Measurements from ENCODE around the gene JUP. TPM values are rescaled to one million over a fixed set of nuclear protein-coding genes. Genes with fewer than 3 reads are reported as not detected.
A peak's percentile ranks its signal among the peaks of the same experiment; 100 is the strongest.
"Not testable (repeated sequence)": the region's sequence is repeated elsewhere in the genome, so short reads cannot be mapped to it uniquely, and the experiment has no call there.

JUP gene
- polyA plus RNA-seq (2013, experiment 1 of 2; ENCODE audit: insufficient read length): 23.8 TPM
- polyA plus RNA-seq (2013, experiment 2 of 2; ENCODE audit: insufficient read length): 24.6 TPM

DNA sequence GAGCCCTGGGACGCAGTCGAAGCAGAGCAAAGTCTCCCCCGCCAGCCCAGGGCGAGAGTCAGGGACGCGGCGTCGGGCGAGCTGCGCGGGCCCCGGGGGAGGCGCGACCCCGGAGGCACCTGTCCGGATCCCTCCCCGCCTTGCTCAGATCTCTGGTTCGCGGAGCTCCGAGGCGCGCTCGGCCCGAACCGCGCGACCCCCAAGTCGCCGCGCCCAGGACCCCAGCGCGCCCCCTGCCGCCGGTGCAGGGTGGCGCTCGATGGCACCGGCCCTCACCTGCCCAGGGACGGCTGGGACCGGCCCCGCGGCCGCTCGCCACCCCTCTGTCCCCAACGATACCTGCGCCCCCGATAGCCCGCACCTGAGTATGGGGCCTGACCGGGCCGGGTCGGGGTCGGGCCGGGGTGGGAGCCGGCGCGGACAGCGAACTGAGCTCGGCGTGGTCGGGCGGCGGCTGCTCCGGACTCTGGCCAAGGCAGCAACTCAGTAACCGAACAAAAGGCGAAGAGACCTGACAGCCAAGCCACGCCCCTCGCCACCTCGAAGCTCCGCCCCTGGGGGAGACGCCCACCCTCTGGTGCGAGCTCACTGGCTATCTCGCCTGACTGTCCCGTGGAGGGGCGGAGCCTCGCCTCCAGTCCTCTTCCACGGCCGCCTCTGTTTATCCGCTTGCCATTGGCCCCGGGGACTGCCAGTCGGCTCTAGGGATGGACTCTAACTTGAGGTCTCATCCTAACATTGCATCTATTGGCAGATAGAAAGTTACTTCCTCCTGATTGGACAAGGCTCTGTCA is at the start of gene JUP:
Gene JUP, minus strand, starts transcription at position 485 of the 794 bp plus-strand sequence. CDS start 14,857 bp downstream, outside the sequence.
- peak; percentile 99 for DNase-seq

DNA sequence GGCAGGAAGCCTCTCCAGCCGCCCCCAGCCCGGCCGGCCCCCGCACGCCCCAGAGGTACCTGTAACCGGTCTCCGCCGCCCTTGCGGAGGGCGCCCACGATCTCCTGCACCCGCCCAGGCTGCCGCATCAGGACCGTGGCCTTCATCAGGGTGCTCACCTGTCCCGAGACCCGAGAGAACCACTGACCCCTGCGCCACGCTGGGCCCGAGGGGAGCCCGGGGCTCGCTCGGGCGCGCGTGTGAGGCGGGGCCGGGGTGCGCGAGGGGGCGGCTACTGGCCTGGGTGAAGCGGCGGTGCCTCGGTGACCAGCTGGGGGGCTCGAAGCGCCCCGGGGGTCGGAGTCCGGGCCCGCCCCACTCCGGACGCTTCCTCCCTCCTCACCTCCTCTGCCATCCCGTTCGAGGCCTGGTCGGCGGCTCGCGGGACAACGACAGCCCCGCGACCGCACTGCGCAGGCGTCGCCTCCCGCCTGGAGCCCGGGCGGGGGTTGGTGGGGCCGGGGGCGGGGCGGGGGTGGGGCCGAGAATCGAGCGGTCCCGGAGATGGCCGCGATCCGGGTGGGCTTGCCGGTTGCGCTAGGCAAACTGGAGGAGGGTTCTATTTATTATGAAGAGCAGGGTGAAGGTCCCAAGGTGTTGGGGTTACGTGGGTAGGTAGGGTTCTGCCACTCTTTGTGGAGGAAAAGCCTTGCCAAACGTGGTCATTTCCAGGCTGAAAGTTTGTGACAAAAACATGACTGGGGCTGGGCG is 49.5 kb upstream of the JUP start, which contains the start of gene NT5C3B:
Gene NT5C3B, minus strand, starts transcription at position 433 of the 750 bp plus-strand sequence. Its CDS starts 39 bp downstream, at position 394.
- peak; percentile 67 for DNase-seq

DNA sequence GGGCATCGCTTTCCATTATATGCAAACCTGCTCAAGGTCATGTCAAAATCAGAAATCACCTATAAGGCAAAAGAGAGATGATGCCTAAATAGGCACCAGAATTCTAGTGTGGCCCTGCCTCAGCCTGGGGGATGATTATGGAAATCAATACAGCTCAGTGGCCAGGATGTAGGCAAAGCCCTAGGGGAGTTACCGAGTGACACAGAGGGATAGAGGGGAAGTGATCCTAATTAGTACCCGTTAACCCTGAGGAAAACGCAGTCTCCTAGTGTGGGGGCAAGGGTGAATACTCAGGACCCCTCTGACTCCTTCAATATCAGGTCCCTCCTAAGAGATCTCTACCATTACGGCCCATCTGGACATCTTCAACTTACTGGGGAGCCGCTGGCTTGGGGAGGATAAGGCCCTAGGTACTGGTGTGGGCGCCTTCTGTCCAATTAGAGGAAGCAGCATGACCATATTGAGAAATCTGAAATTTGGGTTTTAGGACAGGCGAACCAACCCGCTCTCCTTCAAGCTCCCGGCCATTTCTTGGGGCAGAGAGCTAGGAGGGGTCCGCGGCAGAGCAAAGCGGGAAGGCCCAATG is 48.8 kb upstream of the JUP start:
- no peak for DNase-seq

DNA sequence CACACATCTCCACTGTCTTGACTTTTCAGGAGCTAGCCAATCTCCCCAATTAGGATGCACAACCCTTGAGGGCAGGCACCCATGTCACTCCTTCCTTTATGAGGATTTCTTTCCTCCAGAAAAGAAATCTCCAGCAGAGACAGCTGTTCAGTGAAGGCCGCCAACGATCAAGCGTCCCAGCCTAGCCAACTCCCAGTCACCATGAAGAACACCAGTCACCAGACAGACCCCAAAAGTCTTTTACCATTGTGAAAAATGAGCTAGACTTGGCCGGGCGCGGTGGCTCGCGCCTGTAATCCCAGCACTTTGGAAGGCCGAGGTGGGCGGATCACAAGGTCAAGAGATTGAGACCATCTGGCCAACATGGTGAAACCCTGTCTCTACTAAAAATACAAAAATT is 43.5 kb upstream of the JUP start:
- not testable (repeated sequence) for DNase-seq

DNA sequence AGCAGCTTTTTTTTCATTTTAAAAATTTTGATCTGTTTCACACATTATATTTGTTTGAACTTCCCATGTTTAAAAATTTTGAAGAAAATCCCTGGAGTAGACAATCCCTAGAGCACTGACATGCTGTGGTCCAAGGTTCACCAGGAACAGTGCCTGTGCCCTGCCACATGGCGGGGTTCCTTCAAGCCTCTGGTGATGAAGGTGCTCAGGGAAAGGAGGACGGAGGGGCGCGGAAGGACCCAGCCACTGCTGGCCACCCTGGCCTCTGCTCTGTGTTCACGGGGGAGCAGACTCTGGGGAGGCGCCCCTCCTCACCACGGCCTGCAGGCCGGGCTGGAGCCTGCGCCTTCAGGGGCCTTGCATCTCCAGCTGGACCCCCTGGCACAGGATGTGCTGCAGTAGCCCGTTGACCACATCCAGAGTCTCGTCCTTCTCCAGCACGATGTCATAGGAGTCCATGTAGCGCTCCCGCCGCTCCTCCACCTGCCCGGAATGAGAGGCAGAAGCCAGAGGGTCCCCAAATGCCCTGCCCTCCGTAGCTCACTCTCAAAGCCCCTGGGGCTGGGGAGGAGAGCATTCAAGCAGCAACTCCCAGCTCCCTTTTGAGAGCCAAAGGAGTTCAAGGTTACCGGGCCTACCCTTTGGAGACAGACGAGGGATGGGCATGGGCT is 38.8 kb upstream of the JUP start:
- no peak for DNase-seq

DNA sequence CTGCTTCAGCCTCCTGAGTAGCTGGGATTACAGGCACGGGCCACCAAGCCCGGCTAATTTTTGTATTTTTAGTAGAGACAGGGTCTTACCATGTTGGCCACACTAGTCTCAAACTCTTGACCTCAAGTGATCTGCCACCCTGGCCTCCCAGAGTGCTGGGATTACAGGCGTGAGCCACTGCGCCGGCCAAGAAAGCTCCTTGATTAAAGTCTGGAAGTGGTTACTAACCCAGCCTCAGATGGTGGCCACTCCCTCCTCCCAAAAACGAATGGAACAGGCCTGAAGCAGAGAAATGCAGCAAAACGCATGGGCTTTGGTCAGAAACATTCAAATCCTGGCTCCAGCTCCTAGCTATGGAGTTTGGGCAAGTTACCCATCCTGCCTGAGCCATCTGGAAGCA is 37.6 kb upstream of the JUP start:
- DNase-seq: no peak

DNA sequence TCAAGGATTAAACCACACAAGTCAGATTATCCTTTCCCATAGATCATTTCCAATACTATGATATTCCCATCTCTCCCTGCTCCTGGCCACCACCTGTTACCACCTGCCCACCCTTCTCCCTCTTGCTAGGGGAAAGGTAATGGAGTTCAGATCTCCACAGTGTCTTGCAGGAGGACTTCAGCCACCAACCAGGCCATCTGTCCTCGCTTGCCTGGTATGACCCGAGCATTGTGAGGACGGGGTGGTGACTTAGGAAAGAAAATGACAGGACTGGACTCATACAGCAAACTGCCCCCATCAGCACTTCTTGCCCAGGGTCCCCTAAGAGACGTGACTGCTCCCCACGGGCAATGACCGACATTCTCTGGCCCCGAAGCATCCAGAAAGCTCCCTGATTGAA is 37.1 kb upstream of the JUP start:
- no peak for DNase-seq

DNA sequence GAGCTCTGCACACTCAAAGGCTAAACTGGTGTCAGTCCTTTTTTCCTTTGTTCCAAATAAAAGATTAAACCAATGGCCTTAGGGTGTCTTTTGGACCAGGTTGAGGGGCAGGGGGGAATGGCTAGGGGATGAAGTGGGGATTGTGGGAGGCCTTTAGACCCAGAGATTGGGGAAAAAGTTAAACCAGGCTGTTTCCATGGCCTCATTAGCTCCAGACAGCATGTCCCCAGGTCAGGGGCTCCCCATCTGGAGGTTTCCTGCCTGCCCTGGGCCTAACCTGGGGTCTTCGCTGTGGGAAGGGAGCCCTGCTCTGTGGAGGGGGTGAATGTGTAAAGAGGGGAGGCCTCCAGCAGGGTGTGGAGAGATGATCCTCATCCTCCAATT is 36.6 kb upstream of the JUP start:
- DNase-seq: no peak

DNA sequence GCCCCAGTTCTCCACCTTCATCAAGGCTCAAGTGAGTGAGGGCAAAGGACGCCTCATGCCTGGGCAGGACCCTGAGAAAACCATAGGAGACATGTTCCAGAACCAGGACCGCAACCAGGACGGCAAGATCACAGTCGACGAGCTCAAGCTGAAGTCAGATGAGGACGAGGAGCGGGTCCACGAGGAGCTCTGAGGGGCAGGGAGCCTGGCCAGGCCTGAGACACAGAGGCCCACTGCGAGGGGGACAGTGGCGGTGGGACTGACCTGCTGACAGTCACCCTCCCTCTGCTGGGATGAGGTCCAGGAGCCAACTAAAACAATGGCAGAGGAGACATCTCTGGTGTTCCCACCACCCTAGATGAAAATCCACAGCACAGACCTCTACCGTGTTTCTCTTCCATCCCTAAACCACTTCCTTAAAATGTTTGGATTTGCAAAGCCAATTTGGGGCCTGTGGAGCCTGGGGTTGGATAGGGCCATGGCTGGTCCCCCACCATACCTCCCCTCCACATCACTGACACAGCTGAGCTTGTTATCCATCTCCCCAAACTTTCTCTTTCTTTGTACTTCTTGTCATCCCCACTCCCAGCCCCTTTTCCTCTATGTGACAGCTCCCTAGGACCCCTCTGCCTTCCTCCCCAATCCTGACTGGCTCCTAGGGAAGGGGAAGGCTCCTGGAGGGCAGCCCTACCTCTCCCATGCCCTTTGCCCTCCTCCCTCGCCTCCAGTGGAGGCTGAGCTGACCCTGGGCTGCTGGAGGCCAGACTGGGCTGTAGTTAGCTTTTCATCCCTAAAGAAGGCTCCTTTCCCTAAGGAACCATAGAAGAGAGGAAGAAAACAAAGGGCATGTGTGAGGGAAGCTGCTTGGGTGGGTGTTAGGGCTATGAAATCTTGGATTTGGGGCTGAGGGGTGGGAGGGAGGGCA is 36.0 kb upstream of the JUP start:
- DNase-seq: no peak

DNA sequence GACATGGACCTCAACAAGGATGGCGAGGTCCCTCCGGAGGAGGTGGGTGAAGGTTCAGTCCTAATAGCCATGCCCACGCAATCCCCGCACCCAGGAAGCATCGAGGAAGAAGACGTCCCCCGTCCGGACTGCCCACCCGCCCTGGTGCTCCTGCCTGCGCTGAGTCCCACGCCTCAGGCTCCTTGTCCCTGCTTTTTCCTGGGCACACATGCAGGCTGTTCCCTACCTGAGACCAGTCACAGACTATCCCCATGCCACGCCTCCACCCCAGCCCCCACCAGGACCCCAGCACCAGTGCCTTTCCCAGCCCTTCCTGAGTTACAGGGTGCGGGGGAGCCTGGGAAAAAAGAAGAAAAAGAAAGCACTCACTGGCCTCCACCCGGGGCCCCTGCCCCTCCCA is 35.3 kb upstream of the JUP start:
- DNase-seq: no peak

DNA sequence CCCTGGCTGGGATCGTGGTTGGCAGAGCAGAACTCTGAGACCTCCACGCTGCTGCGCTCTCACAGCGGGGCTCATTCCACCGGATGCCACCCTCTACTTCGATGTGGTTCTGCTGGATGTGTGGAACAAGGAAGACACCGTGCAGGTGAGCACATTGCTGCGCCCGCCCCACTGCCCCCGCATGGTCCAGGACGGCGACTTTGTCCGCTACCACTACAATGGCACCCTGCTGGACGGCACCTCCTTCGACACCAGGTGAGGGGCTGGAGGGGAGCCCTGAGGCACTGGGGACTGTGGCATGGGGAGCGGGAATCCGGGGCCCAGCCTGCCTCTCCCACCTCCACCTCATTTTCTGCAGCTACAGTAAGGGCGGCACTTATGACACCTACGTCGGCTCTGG is 31.5 kb upstream of the JUP start:
- no peak for DNase-seq

DNA sequence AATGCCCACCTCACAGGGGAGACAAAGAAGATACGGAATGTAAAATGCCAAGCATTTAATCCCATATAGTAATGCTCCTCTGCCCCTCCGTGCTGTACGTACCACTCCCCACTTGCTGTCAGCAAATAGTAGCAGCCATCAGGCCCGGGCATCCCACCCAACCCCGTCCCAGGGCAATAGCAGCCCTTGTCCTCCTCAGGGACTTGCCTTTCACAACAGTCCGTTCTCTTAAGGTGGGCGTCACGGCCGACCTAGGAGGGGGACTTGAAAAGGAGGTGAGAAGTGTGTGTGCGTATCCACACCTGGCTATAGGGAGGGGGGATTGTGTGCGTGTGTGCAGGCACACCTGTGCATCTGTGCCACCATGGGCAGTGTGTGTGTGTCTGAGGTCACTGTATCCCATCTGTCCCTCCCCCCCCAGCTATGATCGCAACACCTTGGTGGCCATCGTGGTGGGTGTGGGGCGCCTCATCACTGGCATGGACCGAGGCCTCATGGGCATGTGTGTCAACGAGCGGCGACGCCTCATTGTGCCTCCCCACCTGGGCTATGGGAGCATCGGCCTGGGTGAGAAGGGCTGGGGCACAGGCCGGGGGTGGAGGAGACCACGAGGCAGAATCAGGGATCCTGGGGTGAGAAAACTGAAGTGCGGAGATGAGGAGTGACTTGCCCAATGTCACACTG is 30.3 kb upstream of the JUP start:
- no peak for DNase-seq

DNA sequence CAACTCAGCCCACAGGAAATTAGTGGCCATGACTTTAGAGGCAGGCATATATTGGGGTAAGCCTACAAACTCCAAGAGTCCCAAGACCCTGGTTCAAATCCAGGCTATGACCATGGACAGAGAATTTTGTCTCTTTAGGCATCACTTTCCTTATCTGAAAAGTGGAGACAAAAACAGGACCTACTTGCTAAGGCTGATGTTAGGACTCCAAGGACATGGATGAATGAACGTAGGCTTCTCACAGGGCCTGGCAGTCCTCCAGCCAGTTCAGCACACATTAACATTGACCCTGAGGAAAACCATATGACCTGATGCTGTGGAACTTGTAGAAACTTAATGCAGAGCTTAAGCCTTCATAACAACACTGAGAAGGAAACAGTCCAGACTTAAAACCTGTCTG is 27.7 kb upstream of the JUP start:
- peak; percentile 13 for DNase-seq

DNA sequence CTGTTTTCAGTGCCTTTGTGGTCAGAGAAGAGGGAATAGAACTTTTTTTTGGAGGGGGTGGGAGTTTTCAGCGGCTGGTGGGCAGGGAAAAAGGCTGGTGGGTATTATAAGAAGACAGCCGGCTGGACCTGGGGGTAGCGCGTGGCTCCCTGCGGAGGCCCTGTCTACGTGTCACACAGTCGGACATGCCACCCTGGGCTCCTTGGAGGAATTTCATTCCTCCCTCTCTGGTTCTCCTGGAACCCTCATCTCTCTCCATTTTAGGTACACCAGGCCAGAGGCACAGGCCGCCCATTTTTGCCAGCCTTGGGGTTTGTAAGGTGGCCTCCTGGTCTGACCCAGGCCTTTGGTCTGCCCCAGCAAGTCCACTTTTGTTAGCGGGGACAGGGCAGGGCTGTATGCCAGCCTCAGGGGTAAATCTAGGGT is 27.2 kb upstream of the JUP start:
- peak; percentile 34 for DNase-seq

DNA sequence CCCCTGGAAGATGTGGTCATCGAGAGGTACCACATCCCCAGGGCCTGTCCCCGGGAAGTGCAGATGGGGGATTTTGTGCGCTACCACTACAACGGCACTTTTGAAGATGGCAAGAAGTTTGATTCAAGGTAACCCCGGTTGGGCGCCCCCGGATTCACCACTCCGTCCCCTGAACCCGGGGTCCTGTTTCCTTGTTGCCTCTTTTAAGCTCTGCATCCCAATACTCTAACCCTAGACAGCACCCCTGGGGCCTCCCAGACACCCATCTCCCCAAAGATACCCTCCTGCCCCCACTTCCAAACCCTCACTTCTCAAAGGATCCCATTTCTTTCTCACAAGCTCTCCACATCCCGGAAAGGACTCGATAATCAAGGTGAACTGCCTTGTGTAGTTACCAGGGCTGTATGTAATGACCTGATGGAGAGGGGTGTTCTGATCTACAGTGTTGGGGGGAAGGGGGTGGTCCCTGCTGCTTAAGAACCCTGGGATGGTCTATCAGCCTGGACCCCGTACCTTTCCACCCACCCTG is 26.7 kb upstream of the JUP start:
- DNase-seq: no peak

DNA sequence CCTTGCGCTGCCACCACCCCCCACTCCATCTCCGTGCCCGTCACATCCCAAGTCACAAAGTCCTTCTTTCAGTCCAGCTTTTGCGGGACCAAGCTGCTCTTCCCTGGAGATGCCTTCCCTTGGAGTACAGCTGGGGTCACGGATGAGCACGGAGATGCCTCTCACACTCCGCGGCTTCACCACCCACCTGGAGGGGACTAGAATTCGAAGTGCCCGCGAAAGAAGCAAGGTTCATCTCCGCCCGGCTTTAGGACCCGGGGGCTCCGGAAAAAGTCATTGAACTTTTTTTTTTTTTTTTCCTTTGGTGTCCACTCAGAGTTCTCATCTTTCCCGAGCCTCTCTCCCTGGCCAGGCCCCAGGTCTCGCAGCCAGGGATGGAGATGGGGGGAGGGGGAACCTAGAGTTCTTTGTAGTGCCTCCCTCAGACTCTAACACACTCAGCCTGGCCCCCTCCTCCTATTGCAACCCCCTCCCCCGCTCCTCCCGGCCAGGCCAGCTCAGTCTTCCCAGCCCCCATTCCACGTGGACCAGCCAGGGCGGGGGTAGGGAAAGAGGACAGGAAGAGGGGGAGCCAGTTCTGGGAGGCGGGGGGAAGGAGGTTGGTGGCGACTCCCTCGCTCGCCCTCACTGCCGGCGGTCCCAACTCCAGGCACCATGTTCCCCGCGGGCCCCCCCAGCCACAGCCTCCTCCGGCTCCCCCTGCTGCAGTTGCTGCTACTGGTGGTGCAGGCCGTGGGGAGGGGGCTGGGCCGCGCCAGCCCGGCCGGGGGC is 26.1 kb upstream of the JUP start, which contains the start of gene FKBP10:
Gene FKBP10, plus strand, starts transcription at position 624 of the 771 bp plus-strand sequence. Its CDS starts 31 bp downstream, at position 655.
- peak; percentile 92 for DNase-seq

DNA sequence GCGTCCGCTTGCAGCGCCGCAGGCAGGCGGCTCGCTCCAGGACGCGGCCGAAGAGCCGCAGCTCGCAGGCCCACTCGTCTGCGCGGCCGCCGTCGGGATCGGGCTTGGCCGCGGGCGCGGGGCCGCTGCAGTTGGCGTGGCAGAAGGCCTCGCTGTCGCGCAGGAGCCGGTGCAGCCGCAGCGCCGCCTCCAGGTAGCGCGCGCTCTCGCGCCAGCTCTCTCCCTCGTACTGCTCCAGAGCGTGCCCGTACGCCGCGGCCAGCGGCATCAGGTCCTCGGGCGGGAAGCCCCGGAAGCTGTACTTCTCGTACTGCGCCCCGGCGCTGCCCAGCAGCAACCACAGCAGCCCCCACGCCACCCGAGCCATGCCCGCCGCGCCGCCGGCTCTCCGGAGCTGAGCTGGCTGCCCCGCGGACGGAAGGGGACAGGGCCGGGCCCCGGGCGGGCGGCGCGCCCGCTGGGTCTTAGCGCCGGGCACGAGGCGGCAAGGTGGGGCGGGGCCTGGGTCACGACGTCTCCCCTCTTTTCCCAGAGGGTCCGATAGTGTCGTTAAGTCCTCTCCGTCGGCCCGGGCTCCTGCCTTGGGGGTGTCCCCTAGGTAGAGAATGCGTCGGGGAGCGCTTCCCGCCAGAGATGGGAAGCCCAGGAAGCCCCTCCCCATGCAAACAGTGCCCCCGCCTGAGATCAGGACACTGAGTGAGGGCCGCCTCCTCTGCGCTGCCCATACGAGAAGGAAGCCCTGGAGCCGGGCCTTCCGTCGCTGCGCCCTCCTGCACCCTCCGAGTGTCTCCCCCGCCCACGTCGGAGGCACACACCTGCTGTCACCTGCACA is 25.3 kb upstream of the JUP start, which contains the start of gene P3H4:
Gene P3H4, minus strand, starts transcription at position 401 of the 832 bp plus-strand sequence. Its CDS starts 34 bp downstream, at position 367.
- peak; percentile 81 for DNase-seq
